Vagina (tissue), 2 donors: ENCODE data around the gene CLN3.

Experiments
- CTCF ChIP-seq, 3 experiments: fragments of 450-650 bp in 2 of 3; fragments of 200-600 bp in 1 of 3; sonication (generic) in 1 of 3; IDR thresholded peaks; one replicate each; pipeline ENCODE4 v1.5.1; 2017 to 2019; ENCODE audit warnings: antibody characterized with exemption in 3 of 3, mild to moderate bottlenecking in 2 of 3, moderate library complexity in 2 of 3
- POLR2A ChIP-seq, 2 donors: fragments of 450-650 bp; IDR thresholded peaks; one replicate each; pipeline ENCODE4 v1.6.1; 2017; ENCODE audit warnings: antibody characterized with exemption in 2 of 2, mild to moderate bottlenecking in 2 of 2, moderate library complexity in 2 of 2
- POLR2AphosphoS5 ChIP-seq, 2 donors: sonication (generic); formaldehyde crosslinking; IDR thresholded peaks; one replicate each; pipeline ENCODE4 v1.9.0; 2017; ENCODE audit warnings: antibody characterized with exemption in 2 of 2, mild to moderate bottlenecking in 2 of 2, low read depth in 1 of 2; ENCODE audit not compliant: insufficient read depth in 1 of 2

DNA sequence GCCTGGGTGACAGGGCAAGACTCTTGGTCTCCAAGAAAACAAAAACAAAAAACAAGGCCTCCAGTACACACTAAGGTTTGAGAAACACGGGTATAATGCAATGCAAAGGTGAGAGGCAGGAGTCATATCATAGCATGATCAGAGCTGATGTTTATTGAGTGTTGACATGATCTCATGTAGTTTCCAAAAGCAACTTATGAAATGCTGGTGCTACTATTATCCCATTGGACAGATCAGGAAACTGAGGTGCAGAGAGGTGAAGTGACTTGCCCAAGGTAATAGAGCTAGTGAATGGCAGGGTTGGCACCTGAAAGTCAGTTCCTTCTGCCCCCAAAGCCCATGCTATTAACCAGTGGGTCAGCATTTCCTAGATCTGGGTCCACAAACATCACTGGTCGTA lies 16.7 kb downstream of the CLN3 start:
- TF ChIP-seq CTCF (IDR thresholded peaks at IDR 0.05) (no peak), POLR2AphosphoS5 (IDR thresholded peaks at IDR 0.05; ENCODE audit: insufficient read depth in 1 of 2, low read depth in 1 of 2) (no peak), POLR2A (IDR thresholded peaks at IDR 0.05) (no peak)
